Superior temporal gyrus (tissue), 1 donor: ENCODE measurements around the gene MYLK4.

Experiments
- DNase-seq: peaks from one replicate; pipeline ENCODE4 v3.0.0-alpha.2; 2016; ENCODE audit errors: extremely low spot score

The MYLK4 gene

GRCh38 chr6:2663123-2663522 lies 87.6 kb downstream of the MYLK4 start:
- no peak for DNase-seq

GRCh38 chr6:2661651-2662050 lies 89.1 kb downstream of the MYLK4 start:
- DNase-seq, result no peak

GRCh38 chr6:2659882-2660281 lies 90.8 kb downstream of the MYLK4 start:
- no peak for DNase-seq

GRCh38 chr6:2659381-2659780 lies 91.3 kb downstream of the MYLK4 start:
- DNase-seq, result no peak

- DNase-seq, result no peak
Observed at GRCh38 chr6:2658788-2659187, 91.9 kb downstream of the MYLK4 start.

- DNase-seq, result no peak
Observed at GRCh38 chr6:2656460-2657079, 94.2 kb downstream of the MYLK4 start.

GRCh38 chr6:2655844-2656433 lies 94.8 kb downstream of the MYLK4 start:
- DNase-seq, result no peak

- no peak for DNase-seq
Observed at GRCh38 chr6:2653369-2654032, 97.2 kb downstream of the MYLK4 start.

- no peak for DNase-seq
Observed at GRCh38 chr6:2652611-2653010, 98.1 kb downstream of the MYLK4 start.

GRCh38 chr6:2651961-2652360 lies 98.8 kb downstream of the MYLK4 start:
- no peak for DNase-seq

- no peak for DNase-seq
Observed at GRCh38 chr6:2651536-2651935, 99.2 kb downstream of the MYLK4 start.

GRCh38 chr6:2646346-2646745 lies 104.4 kb downstream of the MYLK4 start:
- no peak for DNase-seq

GRCh38 chr6:2643935-2644539 lies 106.7 kb downstream of the MYLK4 start:
- no peak for DNase-seq

GRCh38 chr6:2643130-2643529 lies 107.6 kb downstream of the MYLK4 start:
- DNase-seq, result no peak

GRCh38 chr6:2641044-2641725 lies 109.5 kb downstream of the MYLK4 start:
- no peak for DNase-seq

- DNase-seq, result no peak
Observed at GRCh38 chr6:2640551-2640950, 110.2 kb downstream of the MYLK4 start.

- DNase-seq, result no peak
Observed at GRCh38 chr6:2639896-2640295, 110.8 kb downstream of the MYLK4 start.

- no peak for DNase-seq
Observed at GRCh38 chr6:2639167-2639566, 111.6 kb downstream of the MYLK4 start.

- DNase-seq, result no peak
Observed at GRCh38 chr6:2636672-2637071, 114.0 kb downstream of the MYLK4 start.

- no peak for DNase-seq
Observed at GRCh38 chr6:2635911-2636310, 114.8 kb downstream of the MYLK4 start.

- DNase-seq, result peak; percentile 78
Observed at GRCh38 chr6:2634139-2634964, 116.4 kb downstream of the MYLK4 start.
